HPDE6-E6E7 (cell line): ENCODE results near the gene ATP5MK.
"Not testable (repeated sequence)": the region's sequence is repeated elsewhere in the genome, so short reads cannot be mapped to it uniquely, and the experiment has no call there.

Source experiments
- DNase-seq: peaks from one replicate; pipeline ENCODE4 v3.0.0; 2011; ENCODE audit warnings: missing footprints; ENCODE audit errors: extremely low spot score

Gene ATP5MK, protein sequence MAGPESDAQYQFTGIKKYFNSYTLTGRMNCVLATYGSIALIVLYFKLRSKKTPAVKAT

DNA sequence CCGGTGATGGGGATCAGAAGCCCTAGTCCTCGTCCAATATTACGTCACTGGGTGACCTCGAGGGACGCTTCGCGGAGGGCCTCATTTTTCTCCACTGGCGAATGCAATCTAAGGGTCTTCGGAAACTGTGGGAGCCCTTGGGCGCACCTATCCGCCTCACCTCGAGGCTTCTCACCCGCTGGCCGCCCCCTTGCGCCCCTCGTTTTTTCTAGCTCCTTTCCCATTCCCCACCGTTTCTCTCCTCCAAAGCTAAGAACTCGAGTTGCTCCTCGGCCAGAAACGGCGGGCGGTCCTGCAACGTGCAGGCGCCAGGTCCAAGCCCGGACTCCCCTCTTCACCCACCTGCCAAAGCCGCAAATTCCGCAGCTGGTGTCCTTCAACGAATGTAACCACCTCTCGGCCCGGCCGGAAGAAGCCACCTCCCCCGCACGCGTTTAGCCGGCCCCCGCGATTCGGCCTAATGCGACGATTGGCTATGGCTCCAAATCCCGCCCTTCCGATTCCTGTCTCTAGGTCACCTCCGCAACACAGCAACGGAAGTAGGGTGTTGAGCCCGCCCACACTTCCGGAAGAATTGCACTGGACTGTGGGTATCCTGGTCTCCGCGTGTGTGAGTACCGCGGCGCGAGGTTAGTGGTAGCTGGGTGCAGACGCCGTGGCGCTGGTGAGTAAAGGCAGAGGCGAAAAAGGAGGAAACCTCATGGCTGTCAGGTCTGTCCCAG is at the start of gene ATP5MK, which contains the start of gene PDCD11:
Gene ATP5MK, minus strand, starts transcription at position 409 of the 722 bp plus-strand sequence. CDS start 4,018 bp downstream, outside the sequence.
Gene PDCD11, plus strand, starts transcription at position 560 of the 722 bp plus-strand sequence. CDS start 1,801 bp downstream, outside the sequence.
- DNase-seq: peak; percentile 98

DNA sequence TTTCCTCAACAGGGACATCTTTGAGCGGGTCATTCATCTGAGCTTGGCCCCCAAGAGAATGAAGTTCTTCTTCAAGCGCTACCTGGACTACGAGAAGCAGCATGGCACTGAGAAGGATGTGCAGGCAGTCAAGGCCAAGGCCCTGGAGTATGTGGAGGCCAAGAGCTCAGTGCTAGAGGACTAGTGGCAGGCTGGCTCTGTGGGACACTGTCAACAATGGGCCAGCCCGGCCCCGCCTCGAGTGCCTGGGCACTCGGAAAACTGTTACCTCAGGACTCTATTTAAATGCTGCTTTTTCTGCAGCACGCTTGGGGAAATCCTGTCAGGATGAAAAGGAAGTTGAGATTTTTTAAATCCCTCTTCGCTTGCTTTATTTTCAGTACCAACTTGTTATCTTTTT is 49.1 kb upstream of the ATP5MK start:
- no peak for DNase-seq

DNA sequence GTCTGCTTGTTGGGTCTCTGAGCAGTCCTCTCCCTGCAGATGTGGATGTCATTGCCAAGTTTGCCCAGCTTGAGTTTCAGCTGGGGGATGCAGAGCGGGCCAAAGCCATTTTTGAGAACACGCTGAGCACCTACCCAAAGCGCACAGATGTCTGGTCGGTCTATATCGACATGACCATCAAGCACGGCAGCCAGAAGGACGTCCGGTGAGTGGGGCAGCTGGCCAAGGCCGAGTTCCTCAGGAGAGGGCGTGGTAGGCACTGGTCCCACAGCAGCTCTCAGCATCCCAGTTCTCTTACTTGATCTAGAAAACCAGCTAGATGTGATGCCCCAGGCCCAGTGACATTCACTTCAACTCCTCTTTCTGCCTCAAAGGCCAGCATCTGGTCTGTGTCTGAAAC is 48.2 kb upstream of the ATP5MK start:
- DNase-seq: no peak

DNA sequence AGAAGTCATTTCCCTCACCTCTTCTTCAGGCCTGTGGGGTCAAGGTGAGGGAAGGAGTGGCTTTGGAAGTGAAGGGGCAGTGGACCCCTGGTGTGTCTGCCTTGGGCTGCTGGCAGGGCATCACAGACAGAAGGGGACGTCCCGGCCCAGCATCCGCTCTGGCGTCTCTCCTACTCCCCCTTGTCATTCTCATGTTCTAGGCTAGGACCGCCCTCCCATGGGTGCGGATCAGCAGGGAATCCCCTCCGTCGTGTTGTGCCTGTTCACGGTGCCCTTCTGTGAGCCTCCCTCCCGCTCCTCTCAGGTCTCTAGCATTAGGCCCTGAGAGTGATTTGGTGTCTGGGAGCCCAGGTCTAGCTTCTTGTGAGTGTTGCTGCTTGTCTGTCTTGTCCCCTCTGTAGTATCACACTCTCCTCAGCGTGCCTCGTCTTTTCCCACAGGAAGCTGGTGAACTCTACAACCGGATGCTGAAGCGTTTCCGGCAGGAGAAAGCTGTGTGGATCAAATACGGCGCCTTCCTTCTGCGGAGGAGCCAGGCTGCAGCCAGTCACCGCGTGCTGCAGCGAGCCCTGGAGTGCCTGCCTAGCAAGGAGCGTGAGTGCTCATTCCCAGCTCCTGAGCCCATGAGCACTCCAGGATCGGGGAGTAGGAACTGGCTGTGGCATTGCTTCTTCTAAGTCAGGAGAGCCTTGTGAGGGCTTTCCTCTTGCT is 47.4 kb upstream of the ATP5MK start:
- no peak for DNase-seq

DNA sequence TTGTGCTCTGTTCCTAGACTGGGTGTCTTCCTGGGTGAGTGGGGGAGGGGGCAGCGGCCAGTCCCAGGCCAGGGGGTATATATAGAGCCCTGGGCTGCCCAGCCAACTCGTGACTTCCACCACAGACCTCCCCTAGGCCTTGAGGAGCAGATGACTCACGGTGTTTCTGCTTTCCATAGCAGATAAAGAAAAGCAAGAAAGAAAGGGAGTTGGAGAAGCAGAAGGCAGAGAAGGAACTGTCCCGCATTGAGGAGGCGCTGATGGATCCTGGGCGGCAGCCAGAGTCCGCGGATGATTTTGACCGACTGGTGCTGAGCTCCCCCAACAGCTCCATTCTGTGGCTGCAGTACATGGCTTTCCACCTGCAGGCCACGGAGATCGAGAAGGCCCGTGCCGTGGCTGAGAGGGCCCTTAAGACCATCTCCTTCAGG is 45.8 kb upstream of the ATP5MK start:
- DNase-seq: no peak

DNA sequence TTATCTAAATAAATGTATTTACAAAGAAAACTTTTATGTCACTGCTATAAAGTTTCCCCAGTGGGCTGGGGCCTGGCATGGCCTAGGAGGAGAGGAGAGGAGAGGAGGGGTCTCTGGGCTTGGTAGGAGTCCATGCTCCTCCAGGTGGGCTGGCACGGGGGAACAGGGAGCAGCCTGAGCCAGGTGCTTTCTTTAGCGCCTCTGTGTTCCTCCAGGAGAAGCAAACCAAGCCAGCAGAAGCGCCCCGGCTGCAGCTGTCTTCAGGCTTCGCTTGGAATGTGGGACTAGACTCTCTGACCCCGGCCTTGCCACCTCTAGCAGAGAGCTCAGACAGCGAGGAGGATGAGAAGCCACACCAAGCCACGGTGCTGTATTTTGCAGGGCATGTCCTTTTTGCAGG is 45.3 kb upstream of the ATP5MK start:
- no peak for DNase-seq

DNA sequence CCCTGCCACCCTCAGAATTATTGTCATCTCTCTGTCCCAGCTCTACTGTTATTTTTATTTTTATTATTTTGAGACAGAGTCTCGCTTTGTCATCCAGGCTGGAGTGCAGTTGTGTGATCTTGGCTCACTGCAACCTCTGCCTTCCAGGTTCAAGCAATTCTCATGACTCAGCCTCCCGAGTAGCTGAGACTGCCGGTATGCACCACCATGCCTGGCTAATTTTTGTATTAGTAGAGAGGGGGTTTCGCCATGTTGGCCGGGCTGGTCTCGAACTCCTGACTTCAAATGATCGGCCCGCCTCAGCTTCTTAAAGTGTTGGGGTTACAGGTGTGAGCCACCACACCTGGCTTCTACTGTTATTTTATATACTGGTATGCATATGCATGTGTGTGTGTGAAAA is 44.9 kb upstream of the ATP5MK start:
- no peak for DNase-seq

DNA sequence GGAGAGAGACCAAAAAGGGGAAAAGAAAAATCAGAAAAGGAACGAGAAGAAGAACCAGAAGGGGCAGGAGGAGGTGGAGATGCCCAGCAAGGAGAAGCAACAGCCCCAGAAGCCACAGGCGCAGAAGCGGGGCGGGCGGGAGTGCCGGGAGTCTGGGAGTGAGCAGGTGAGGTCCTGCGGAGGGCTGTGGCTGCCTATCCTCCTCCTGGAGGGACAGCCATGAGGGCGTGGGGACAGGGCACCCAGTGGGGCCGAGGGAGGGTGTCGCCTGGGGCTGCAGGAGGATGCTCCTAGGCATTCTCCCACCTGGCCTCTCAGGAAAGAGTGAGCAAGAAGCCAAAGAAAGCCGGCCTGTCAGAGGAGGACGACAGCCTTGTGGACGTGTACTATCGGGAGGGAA is 44.1 kb upstream of the ATP5MK start:
- DNase-seq: no peak

DNA sequence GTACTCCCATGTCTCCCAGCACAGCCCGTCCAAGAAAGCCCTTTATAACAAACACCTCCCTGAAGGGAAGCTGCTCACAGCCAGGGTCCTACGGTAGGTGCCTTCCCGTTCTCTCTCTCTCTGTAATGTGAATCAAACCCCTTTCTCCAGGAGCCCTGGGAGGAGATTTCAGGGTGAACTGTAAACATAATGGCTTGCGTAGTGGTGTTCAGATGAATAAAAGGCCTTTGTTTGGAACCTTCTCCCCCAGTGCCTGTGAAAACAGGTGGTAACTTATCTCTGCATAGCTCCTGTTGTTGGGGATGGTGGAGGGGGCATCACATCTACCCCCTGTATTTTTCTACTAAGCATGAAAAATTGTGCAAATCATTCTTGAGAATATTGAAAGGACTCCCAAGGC is 43.5 kb upstream of the ATP5MK start:
- DNase-seq: no peak

DNA sequence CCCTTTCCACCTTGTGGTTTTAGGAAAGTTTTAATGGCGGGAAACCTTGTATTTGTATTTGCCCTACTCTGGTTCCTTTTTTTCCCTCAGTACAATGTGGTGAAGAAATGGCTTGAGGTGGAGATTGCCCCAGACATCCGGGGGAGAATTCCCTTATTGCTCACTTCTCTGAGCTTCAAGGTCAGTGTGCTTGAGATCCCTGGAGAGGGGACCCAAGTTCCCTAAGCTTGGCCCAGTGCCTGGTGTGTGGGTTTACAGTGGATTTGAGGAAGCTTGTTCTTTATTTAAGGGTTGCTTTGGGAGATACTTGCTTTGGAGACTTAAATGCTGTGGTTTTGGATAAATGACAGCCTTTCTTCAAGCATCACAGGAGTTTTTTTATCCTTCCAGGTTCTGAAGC is 37.6 kb upstream of the ATP5MK start:
- no peak for DNase-seq

DNA sequence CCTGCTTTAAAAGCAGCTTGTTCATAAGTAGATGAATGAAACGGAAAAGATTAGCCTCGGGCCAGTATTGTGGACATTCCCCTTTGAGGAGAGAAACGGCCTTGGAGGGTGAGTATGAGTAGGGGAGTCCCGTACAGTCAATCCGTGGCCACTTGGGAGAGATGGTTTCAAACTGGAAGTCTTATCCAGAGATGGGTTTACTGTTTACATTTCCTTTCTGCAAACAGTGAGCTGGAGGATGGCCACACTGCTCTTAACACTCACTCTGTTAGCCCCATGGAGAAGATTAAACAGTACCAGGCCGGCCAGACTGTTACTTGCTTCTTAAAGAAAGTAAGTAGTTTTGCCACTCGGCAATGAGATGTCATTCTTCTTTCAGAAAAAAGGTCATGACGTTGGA is 35.6 kb upstream of the ATP5MK start:
- no peak for DNase-seq

DNA sequence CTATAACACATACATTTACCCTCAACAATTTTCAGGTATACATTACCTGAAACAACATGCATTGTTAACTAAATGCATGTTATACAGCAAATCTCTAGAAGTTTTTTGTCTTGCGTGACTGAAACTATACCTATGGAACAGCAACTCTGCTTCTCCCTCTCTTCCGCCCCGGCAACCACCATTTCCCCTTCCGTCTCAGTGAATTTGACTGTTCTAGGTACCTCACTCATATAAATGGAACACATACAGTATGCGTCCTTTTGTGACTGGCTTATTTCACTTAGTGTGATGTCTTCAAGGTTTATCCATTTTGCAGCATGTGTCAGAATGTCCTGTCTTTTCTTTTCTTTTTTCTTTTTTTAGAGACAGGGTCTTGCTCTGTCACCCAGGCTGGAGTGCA is 33.4 kb upstream of the ATP5MK start:
- DNase-seq: no peak

DNA sequence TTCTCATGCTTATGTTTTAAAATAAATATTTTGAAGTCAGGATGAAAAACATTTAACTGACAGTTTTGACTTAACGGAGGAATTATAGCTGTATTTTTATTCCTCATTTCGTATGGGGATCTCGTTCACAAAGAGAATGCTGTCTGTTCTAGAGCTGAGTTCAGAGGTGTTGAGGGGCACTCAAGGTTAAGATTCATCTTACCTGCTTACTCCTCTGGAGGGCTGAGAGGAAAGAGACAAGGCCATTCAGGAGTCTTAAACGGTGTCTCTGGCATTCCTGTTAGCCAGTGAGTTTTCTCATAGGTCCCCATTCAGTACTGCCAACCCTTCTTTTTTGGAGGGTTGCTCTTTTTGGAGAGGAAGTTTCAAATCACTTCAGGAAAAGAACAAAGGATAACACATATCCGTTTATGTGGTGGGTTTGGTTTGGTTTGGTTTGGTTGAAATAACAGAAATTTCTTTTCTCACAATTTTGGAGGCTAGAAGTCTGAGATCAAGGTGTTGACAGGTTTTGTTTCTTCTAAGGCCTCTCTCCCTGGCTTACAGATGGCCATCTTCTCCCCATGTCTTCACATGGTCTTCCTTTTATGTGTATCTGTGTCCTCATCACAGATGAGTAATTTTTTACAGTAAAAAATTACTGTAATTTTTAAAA is 32.8 kb upstream of the ATP5MK start:
- no peak for DNase-seq

DNA sequence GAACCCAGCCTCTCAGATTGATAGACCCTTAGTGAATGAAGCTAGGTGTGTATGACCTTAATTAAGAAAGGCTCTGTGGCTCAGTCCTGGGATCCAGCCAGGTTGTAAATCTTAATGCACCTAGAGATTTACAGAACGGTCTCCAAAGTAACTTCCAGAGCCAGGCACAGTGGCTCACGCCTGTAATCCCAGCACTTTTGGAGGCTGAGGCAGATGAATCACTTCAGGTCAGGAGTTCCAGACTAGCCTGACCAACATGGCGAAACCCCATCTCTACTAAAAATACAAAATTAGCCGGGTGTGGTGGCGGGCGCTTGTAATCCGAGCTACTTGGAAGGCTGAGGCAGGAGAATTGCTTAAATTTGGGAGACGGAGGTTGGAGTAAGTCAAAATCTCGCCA is 31.6 kb upstream of the ATP5MK start:
- no peak for DNase-seq

DNA sequence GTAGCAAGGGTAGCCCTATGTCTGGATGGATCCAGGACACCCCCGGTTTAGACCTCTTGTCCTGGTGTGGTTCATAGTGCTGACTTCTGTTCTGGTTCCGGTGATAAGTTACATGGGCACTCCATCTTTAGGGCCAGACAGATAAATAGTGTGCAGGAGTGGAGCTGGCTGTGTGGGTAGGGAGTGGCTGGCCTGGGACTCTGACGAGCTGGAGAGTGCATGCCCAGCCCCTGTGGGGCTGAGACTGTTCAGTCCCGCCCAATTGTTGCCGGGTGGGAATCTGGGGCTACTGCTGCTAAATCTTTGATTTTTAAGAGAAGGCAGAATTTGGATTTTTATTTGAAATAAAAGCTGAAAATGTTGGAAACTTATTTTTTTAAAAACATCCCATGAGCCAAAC is 27.5 kb upstream of the ATP5MK start:
- no peak for DNase-seq

DNA sequence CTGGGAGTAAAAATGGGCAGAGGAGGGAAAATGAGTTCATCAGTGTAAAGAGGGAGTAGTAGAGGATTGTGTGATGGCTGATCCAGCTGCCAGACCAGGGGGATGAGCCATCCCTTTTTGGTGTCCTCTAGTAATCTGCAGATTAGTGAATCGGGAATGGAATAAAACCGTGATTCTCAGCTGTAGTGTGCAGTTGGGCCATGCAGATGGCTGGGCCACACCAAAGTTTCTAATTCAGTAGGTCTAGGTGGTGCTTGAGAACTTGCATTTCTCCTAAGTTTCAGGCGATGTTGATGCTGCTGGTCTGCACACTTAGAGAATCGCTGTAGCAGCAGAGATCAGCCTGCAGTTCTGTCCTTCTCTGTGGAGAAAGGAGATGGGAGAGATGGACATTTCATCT is 22.8 kb upstream of the ATP5MK start:
- DNase-seq: no peak

DNA sequence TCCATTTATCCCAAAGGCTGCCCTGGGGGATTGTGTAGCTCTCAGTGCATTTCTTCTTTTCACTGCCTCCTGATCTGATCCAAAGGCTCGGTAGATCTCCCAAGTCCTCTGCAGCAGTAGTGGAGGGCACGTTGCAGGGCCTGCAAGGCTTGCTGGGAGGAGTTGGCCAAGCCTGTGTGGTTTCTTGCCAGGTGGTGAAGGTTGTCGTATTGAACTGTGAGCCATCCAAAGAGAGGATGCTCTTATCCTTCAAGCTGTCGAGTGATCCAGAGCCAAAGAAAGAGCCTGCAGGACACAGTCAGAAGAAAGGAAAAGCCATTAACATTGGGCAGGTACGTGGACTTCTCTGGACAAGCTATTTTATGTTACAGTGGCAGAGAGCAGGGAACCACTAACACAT is 21.3 kb upstream of the ATP5MK start:
- DNase-seq: no peak

DNA sequence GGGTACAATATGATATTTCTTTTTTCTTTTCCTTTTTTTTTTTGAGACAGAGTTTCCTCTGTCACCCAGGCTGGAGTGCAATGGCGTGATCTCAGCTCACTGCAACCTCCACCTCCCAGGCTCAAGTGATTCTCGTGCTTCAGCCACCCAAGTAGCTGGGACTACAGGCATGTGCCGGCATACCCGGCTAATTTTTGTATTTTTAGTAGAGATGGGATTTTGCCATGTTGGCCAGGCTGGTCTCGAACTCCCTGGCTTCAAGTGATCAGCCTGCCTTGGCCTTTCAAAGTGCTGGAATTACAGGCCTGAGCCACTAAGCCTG is 20.8 kb upstream of the ATP5MK start:
- DNase-seq: not testable (repeated sequence)

DNA sequence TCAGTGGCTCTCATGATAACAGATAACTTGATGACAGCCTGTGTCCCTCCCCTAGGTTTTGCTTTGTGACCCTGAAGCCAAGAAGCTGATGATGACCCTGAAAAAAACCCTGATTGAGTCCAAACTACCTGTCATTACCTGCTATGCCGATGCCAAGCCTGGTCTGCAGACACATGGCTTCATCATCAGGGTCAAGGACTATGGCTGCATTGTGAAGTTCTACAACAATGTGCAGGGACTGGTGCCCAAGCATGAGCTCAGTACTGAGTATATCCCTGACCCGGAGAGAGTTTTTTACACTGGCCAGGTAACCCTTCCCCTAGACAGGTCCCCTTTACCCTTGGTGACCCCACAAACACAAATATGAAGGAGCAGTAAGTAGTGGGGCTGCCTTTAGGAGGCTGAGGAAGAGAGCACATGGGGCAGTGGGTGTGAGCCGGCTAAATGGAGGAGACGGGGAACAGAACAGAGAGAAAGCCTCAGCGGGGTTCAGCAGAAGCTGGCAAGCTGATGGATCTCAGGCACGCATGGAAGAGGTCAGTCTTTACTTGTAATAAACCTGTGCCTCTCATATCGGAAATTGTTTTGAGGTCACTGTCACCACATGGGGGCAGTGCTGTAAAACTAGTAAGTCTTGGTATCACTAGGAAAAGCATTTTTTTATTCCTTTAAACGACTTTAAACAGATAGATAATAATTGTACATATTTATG is 20.3 kb upstream of the ATP5MK start:
- DNase-seq: no peak

DNA sequence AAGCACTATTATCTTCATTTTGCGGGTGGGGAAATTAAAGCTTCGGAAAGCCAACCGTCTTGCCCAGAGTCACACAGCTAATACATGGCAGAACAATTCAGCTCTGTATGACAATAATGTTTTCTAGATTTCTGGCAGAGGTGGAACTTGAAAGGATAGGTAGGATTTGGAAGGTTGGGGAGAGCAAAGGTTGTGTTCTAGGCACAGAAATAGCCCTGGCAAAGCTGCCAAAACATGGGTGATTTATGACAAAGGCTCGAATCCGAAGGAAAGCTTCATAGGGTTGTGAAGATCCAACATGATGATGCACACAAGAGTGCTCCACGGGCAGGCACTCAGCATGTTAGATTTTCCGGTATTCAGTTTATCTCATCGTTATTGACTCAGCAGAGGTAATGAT is 19.3 kb upstream of the ATP5MK start:
- DNase-seq: no peak

DNA sequence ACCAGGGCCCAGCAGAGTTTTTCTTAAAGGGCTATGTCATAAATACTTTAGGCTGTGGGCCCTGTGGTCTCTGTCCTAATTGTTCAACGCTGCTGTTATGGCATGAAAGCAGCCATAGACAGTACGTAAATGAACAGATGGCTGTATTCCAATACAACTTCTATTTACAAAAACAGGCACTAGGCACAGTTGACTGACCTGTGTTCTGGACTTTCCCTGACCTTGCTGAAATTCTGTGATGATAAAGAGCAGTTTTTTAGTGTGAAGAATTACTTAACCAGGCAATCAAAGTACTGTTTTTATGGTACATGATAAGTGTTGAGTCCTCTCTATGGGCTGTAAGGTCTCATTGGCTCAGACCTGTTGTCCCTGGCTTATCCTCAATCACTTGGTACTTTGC is 17.3 kb upstream of the ATP5MK start:
- no peak for DNase-seq

DNA sequence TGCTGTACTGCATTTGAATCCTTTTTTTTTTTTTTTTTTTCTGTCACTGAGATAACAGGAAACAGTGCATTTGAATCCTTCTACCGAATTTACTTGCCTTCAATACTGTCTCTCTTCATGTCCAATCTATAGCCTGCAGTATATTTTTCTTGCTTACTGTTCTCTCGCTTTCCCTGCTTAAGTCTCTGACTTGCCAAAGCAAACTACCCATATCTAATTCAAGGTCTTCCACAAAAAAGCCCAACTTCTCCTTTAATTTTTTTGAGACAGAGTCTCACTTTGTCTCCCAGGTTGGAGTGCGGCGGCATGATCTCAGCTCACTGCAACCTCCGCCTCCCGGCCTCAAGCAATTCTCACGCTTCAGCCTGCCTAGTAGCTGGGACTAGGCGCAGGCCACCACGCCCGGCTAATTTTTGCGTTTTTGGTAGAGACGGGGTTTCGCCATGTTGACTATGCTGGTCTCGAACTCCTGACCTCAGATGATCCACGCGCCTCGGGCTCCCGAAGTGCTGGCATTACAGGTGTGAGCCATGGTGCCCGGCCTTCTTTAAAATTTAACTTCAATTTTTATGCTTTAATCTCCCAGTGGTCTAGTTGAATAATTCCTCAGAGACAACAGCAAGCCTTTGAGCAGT is 1.0 kb upstream of the ATP5MK start:
- DNase-seq: no peak
